ENCODE results near the gene PCDH15. TPM values are rescaled to one million over a fixed set of nuclear protein-coding genes. Genes with fewer than 3 reads are reported as not detected.

PCDH15 gene
- total RNA-seq, 1 experiment from 2014 or later: 0.59 TPM

GRCh38 chr10:54125098-54125747 is 675.8 kb downstream of the PCDH15 start:
- no peak for TF ChIP-seq NFATC4 (CRISPR knock-in tag; IDR thresholded peaks at IDR 0.05)
- no peak for TF ChIP-seq ATF1 (CRISPR knock-in tag; IDR thresholded peaks at IDR 0.05)
- no peak for TF ChIP-seq ATF6 (CRISPR knock-in tag; IDR thresholded peaks at IDR 0.05)
- TF ChIP-seq ZSCAN18 (CRISPR knock-in tag; IDR thresholded peaks at IDR 0.05): no peak
- no peak for TF ChIP-seq CBFB (CRISPR knock-in tag; IDR thresholded peaks at IDR 0.05; ENCODE audit: low read depth)
- TF ChIP-seq ZNF532 (CRISPR knock-in tag; IDR thresholded peaks at IDR 0.05; ENCODE audit: borderline replicate concordance): no peak
- TF ChIP-seq FOXP4 (CRISPR knock-in tag; IDR thresholded peaks at IDR 0.05): no peak
- no peak for TF ChIP-seq ZNF317 (CRISPR knock-in tag; IDR thresholded peaks at IDR 0.05; ENCODE audit: borderline replicate concordance, low read depth)
- TF ChIP-seq ZNF512 (CRISPR knock-in tag; IDR thresholded peaks at IDR 0.05; ENCODE audit: borderline replicate concordance): no peak
- TF ChIP-seq FOXJ3 (CRISPR knock-in tag; IDR thresholded peaks at IDR 0.05; ENCODE audit: borderline replicate concordance): no peak
- ChIA-PET CTCF (no interaction called here), POLR2A (no interaction called here)
- no peak overlapping the region for H3K4me3 Mint-ChIP-seq
- ATAC-seq (no peak), DNase-seq (ENCODE audit: low spot score) (no peak)
- H3K4me1 Mint-ChIP-seq: peaks cover 7% of the 10 kb centered on the region
- H3K27ac Mint-ChIP-seq: no peak overlapping the region
- no peaks in the 10 kb centered on the region for H3K27me3 Mint-ChIP-seq (ENCODE audit: low read depth)
- peaks cover 4% of the 10 kb centered on the region; the same call in 1 of the 2 replicates for H3K36me3 Mint-ChIP-seq
- H3K9me3 Mint-ChIP-seq: peaks cover 15% of the 10 kb centered on the region

- POLR2A ChIA-PET: no interaction called here
- no peak overlapping the region for H3K4me3 Mint-ChIP-seq
- no peak for TF ChIP-seq EMX1 (CRISPR knock-in tag; IDR thresholded peaks at IDR 0.05)
- TF ChIP-seq JAZF1 (CRISPR knock-in tag; IDR thresholded peaks at IDR 0.05): no peak
- TF ChIP-seq ZNF232 (CRISPR knock-in tag; IDR thresholded peaks at IDR 0.05): no peak
- TF ChIP-seq AFF4 (CRISPR knock-in tag; IDR thresholded peaks at IDR 0.05; ENCODE audit: borderline replicate concordance): no peak
- no peak for TF ChIP-seq RORB (CRISPR knock-in tag; IDR thresholded peaks at IDR 0.05)
- TF ChIP-seq ZSCAN18 (CRISPR knock-in tag; IDR thresholded peaks at IDR 0.05): no peak
Measured at GRCh38 chr10:54124209-54124885, 676.7 kb downstream of the PCDH15 start.

More at GRCh38 chr10:54124209-54124885, 676.7 kb downstream of the PCDH15 start:
- Mint-ChIP-seq H3K27ac (no peak overlapping the region), H3K36me3 (peaks cover 4% of the 10 kb centered on the region; the same call in 1 of the 2 replicates), H3K27me3 (ENCODE audit: low read depth) (no peaks in the 10 kb centered on the region), H3K9me3 (peaks cover 15% of the 10 kb centered on the region), H3K4me1 (no peaks in the 10 kb centered on the region)
- CTCF ChIA-PET: no interaction called here
- DNase-seq (ENCODE audit: low spot score): no peak
- no peak for ATAC-seq

All from WTC11 (cell line).